Parathyroid adenoma (tissue), 2 donors: Measurements from ENCODE around the gene ZBTB20.
A peak's percentile ranks its signal among the peaks of the same experiment; 100 is the strongest.

Source experiments
- H2AFZ ChIP-seq: fragments of 300-600 bp; sonication (generic); one replicate; pipeline ENCODE4 v1.7.0; 2017; ENCODE audit warnings: antibody characterized with exemption, mild to moderate bottlenecking
- H3K27ac ChIP-seq: fragments of 300-600 bp; sonication (generic); one replicate; pipeline ENCODE4 v1.7.0; 2017
- H3K27me3 ChIP-seq: fragments of 300-600 bp; sonication (generic); one replicate; pipeline ENCODE4 v1.7.0; 2017; ENCODE audit warnings: low read length; ENCODE audit not compliant: control insufficient read depth, insufficient read depth
- H3K36me3 ChIP-seq: fragments of 300-600 bp; sonication (generic); one replicate; pipeline ENCODE4 v1.7.0; 2017; ENCODE audit warnings: low read length; ENCODE audit not compliant: control insufficient read depth, insufficient read depth
- H3K4me1 ChIP-seq: fragments of 300-600 bp; sonication (generic); one replicate; pipeline ENCODE4 v1.7.0; 2017; ENCODE audit warnings: control low read depth
- H3K4me2 ChIP-seq: fragments of 300-600 bp; sonication (generic); one replicate; pipeline ENCODE4 v1.7.0; 2017; ENCODE audit warnings: low read length
- H3K4me3 ChIP-seq: fragments of 300-600 bp; sonication (generic); one replicate; pipeline ENCODE4 v1.7.0; 2017; ENCODE audit warnings: low read depth, low read length
- H3K79me2 ChIP-seq: fragments of 300-600 bp; sonication (generic); one replicate; pipeline ENCODE4 v1.7.0; 2017; ENCODE audit warnings: control low read depth
- H3K9ac ChIP-seq: fragments of 300-600 bp; sonication (generic); one replicate; pipeline ENCODE4 v1.7.0; 2017; ENCODE audit warnings: mild to moderate bottlenecking
- H3K9me3 ChIP-seq: fragments of 300-600 bp; sonication (generic); one replicate; pipeline ENCODE4 v1.7.0; 2017; ENCODE audit warnings: low read length; ENCODE audit not compliant: control insufficient read depth
- TF ChIP-seq, protein P1 (sequence below): fragments of 300-600 bp; sonication (generic); IDR thresholded peaks from one replicate; pipeline ENCODE4 v1.7.0; 2017; ENCODE audit warnings: antibody characterized with exemption, mild to moderate bottlenecking
- donor health status: primary hyperparathyroidism.

Gene ZBTB20

DNA sequence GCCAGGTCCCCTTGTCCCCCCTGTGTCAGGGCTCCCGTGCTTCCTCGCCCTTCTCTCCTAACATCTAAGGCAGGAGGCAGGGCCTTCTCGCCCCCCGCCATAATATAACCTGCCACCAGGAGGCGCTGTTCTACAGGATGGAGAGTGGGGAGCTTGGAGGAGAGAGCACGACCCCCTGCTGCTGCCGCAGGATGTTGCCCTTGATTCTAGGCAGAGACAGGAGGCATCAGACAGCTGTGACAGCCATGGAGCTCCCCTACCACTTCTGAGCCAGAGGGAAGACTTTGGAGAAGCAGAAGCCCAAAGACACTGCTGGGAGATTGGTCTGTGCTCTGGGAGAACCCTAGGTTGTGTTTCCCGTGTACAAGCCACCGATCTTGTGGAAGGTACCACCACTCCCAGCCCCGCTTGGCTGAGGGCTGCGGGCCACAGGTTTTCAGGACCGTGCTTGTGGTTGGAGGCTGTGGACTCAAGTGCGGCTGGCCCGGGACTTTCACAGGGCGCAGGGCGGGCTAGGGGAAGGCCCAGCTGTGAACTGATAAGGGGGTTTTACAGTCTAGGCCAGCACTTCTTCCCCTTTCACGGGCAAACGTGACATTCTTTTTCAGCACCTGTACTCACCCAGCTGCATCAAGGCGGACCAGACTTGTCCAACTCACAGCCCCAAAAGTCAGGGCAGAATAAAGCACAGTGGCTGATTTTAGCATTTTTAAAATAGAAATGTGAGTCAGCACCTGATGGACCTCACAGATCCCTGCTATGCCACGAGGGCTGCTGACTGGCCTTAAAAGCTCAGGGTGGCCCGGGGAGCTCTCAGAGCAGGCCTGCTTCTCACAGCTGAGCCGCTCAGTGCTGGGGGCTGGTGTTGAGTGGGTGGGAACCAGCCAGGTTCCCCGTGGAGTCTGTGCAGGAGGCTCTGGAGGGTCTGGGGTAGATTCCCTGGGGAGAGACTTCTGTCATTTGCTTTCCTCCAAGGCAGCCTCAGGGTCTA is 855.9 kb downstream of the ZBTB20 start:
- no peaks in the 10 kb centered on the region for H3K36me3 ChIP-seq
- H3K79me2 ChIP-seq = no peaks in the 10 kb centered on the region
- H3K4me1 ChIP-seq = no peaks in the 10 kb centered on the region
- no peaks in the 10 kb centered on the region for H3K9me3 ChIP-seq
- no peak overlapping the region for H2AFZ ChIP-seq
- no peak overlapping the region for H3K27ac ChIP-seq
- no peak overlapping the region for H3K4me3 ChIP-seq
- no peak overlapping the region for H3K4me2 ChIP-seq
- no peaks in the 10 kb centered on the region for H3K27me3 ChIP-seq
- H3K9ac ChIP-seq = no peak overlapping the region
- TF ChIP-seq, protein P1, sequence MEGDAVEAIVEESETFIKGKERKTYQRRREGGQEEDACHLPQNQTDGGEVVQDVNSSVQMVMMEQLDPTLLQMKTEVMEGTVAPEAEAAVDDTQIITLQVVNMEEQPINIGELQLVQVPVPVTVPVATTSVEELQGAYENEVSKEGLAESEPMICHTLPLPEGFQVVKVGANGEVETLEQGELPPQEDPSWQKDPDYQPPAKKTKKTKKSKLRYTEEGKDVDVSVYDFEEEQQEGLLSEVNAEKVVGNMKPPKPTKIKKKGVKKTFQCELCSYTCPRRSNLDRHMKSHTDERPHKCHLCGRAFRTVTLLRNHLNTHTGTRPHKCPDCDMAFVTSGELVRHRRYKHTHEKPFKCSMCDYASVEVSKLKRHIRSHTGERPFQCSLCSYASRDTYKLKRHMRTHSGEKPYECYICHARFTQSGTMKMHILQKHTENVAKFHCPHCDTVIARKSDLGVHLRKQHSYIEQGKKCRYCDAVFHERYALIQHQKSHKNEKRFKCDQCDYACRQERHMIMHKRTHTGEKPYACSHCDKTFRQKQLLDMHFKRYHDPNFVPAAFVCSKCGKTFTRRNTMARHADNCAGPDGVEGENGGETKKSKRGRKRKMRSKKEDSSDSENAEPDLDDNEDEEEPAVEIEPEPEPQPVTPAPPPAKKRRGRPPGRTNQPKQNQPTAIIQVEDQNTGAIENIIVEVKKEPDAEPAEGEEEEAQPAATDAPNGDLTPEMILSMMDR = peak; percentile 53

DNA sequence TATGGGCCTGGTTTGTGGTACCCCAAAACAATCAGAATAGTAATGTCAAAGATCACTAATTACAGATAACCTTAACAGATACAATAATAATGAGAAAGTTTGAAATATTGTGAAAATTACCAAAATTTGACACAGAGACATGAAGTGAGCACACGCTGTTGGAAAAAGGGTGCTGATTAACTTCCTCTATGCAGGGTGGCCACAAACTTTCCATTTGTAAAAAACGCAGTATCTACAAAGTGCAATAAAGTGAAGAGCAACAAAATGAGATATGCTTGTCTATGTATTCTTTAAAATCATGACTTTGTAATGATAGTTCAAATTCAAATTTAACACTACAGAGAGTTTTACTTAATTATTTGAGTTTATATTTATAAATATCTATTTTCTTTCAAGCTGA is 860.8 kb downstream of the ZBTB20 start:
- no peaks in the 10 kb centered on the region for H3K9me3 ChIP-seq
- no peaks in the 10 kb centered on the region for H3K36me3 ChIP-seq
- no peaks in the 10 kb centered on the region for H3K4me1 ChIP-seq
- TF ChIP-seq, protein P1 = no peak
- no peak overlapping the region for H3K4me3 ChIP-seq
- H3K4me2 ChIP-seq = no peak overlapping the region
- H2AFZ ChIP-seq = no peak overlapping the region
- no peak overlapping the region for H3K27ac ChIP-seq
- no peaks in the 10 kb centered on the region for H3K27me3 ChIP-seq
- H3K9ac ChIP-seq = no peak overlapping the region
- no peaks in the 10 kb centered on the region for H3K79me2 ChIP-seq

DNA sequence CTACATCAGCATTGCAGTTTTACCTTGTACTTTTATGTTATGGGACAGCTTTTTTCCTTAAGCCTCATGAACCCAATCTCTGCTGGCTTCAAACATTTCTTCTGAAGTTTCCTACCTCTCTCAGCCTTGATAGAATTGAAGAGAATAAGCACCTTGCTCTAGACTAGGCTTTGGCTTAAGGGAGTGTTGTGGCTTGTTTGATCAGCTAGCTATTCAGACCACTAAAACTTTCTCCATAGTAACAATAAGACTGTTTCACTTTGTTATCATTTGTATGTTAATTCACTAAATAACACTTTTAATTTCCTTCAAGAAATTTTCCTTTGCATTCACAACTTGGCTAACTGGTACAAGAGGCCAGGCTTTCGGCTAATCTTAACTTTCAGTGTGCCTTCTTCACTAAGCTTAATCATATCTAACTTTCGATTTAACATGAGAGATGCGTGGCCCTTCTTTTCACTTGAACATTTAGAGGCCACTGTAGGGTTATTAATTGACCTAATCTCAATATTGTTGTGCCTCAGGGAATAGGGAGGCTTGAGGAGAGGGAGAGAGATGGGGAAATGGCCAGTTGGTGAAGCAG is 861.3 kb downstream of the ZBTB20 start:
- H3K36me3 ChIP-seq = no peaks in the 10 kb centered on the region

DNA sequence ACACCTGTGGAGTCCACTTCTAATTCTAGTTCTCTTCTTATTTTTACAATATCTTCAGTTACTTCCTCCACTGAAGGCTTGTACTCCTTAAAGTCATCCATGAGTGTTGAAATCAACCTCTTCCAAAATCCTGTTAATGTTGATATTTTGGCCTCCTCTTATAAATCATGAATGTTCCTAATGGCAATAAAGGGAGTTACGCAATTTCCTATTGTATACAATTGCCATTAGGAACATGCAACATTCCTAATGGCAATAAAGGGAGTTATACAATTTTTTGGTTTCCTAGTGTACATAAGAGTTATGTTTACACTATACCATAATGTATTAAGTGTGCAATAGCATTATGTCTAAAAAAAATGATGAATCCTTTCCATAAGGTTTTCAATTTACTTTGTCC is 862.4 kb downstream of the ZBTB20 start:
- Histone ChIP-seq H3K4me1 (no peaks in the 10 kb centered on the region), H3K4me2 (no peak overlapping the region), H2AFZ (no peak overlapping the region), H3K36me3 (no peaks in the 10 kb centered on the region), H3K79me2 (no peaks in the 10 kb centered on the region), H3K9me3 (no peaks in the 10 kb centered on the region), H3K4me3 (no peak overlapping the region), H3K27me3 (no peaks in the 10 kb centered on the region), H3K27ac (no peak overlapping the region), H3K9ac (no peak overlapping the region)
- TF ChIP-seq, protein P1 = no peak

More for the DNA sequence above, 861.3 kb downstream of the ZBTB20 start:
- Histone ChIP-seq H3K79me2 (no peaks in the 10 kb centered on the region), H3K4me1 (no peaks in the 10 kb centered on the region), H3K27ac (no peak overlapping the region), H3K9me3 (no peaks in the 10 kb centered on the region), H3K9ac (no peak overlapping the region), H3K4me2 (no peak overlapping the region), H3K27me3 (no peaks in the 10 kb centered on the region), H2AFZ (no peak overlapping the region), H3K4me3 (no peak overlapping the region)
- TF ChIP-seq, protein P1 = no peak
